ACC112 (cell line): ENCODE data around the gene PLCD3.

Experiments
- H2AFZ ChIP-seq: fragments of 200-600 bp; sonication (generic); one replicate; pipeline ENCODE4 v1.6.0; 2017; ENCODE audit warnings: antibody characterized with exemption, low read length; ENCODE audit not compliant: unreplicated experiment
- H3K27ac ChIP-seq: fragments of 200-600 bp; sonication (generic); 2 replicates; pipeline ENCODE4 v1.5.1; 2014; ENCODE audit warnings: low read depth, mild to moderate bottlenecking, antibody characterized with exemption, low read length, moderate library complexity
- H3K27me3 ChIP-seq: fragments of 200-600 bp; sonication (generic); 2 replicates; pipeline ENCODE4 v1.6.1; 2014; ENCODE audit warnings: mild to moderate bottlenecking, antibody characterized with exemption, low read length, moderate library complexity, mixed read lengths; ENCODE audit not compliant: insufficient read depth
- H3K36me3 ChIP-seq: fragments of 200-600 bp; sonication (generic); 2 replicates; pipeline ENCODE4 v1.6.1; 2016; ENCODE audit warnings: mild to moderate bottlenecking, antibody characterized with exemption, low read length, moderate library complexity, mixed read lengths; ENCODE audit not compliant: insufficient read depth
- H3K4me1 ChIP-seq: fragments of 200-600 bp; sonication (generic); one replicate; pipeline ENCODE4 v1.6.1; 2016; ENCODE audit warnings: low read length, mixed read lengths; ENCODE audit not compliant: insufficient read depth, unreplicated experiment, control insufficient read depth
- H3K4me3 ChIP-seq: fragments of 200-600 bp; sonication (generic); 2 replicates; pipeline ENCODE4 v1.5.1; 2014; ENCODE audit warnings: mild to moderate bottlenecking, low read depth, low read length
- H3K79me2 ChIP-seq: fragments of 200-600 bp; sonication (generic); one replicate; pipeline ENCODE4 v1.6.0; 2016; ENCODE audit warnings: low read length; ENCODE audit not compliant: control insufficient read depth, unreplicated experiment, insufficient read depth

Gene PLCD3

DNA sequence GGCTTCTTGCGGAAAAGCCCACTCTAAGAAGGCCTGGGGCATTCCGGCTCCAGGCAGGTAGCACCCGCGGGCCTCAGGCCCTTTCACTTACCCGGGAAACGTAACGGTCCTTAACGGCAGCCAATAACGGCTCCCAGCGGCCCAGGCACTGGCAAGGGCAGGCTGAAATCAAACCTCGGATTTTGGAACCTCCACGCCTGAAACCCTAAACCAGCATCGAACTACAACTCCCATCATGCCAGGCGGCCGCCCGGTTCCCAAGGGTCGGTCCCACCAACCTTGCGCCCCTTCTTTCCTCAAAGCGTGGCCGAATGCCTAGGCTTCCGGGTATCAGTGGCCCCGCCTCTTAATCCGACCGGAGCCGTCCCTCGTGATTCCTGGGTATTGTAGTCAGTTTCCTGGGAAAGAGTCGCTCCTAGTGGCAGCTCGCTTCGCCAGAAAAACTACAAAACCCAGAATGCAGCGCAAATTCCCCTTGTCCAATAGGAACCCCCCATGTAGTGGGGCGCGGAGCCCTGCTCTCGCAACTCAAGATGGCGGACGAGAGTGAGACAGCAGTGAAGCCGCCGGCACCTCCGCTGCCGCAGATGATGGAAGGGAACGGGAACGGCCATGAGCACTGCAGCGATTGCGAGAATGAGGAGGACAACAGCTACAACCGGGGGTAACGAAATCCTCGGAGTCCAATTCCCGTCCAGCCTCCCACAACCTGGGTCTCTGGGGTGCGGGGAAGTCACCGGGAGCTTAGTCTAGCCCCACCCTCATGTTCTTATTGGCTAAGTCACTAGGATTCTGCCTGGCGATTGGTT lies 71.3 kb downstream of the PLCD3 start, which contains the start of gene NMT1:
Gene NMT1 (plus strand): TSS at position 521 of the 809 bp plus-strand sequence. CDS start 13 bp downstream, at position 534.
- H3K36me3 ChIP-seq: no peaks in the 10 kb centered on the region
- H3K79me2 ChIP-seq: peaks cover 61% of the 10 kb centered on the region
- peak within 1 kb of the TSS; percentile 94 for H3K4me3 ChIP-seq
- peak within 1 kb of the TSS; percentile 89 for H3K27ac ChIP-seq
- peaks cover 19% of the 10 kb centered on the region for H3K4me1 ChIP-seq
- peak within 1 kb of the TSS; percentile 93 for H2AFZ ChIP-seq
- H3K27me3 ChIP-seq: no peaks in the 10 kb centered on the region

GRCh38 chr17:45060382-45060796 lies 71.9 kb downstream of the PLCD3 start:
- no peaks in the 10 kb centered on the region for H3K36me3 ChIP-seq
- H3K79me2 ChIP-seq: peaks cover 55% of the 10 kb centered on the region
- peak overlapping the region; percentile 94 for H3K4me3 ChIP-seq
- peak overlapping the region; percentile 93 for H2AFZ ChIP-seq
- H3K27me3 ChIP-seq: no peaks in the 10 kb centered on the region
- H3K4me1 ChIP-seq: peaks cover 19% of the 10 kb centered on the region
- peak overlapping the region; percentile 44 for H3K27ac ChIP-seq
